GM23248 (cell line): ENCODE results near the gene SETX. TPM values are rescaled to one million over a fixed set of nuclear protein-coding genes. Genes with fewer than 3 reads are reported as not detected.

Experiments
- DNase-seq: peaks from one replicate; pipeline ENCODE4 v3.0.0-alpha.2; 2015
- H2AFZ ChIP-seq: fragments of 200-600 bp; sonication (generic); 2 replicates; pipeline ENCODE4 v1.6.1; 2016; ENCODE audit warnings: antibody characterized with exemption
- H3F3A ChIP-seq: fragments of 200-600 bp; sonication (generic); 2 replicates; pipeline ENCODE4 v1.6.1; 2016; ENCODE audit warnings: mild to moderate bottlenecking, antibody characterized with exemption, mixed run types; ENCODE audit not compliant: insufficient read depth
- H3K27ac ChIP-seq: fragments of 200-600 bp; sonication (generic); 2 replicates; pipeline ENCODE4 v1.5.1; 2016; ENCODE audit warnings: mild to moderate bottlenecking
- H3K27me3 ChIP-seq: fragments of 200-600 bp; sonication (generic); replicated peaks from 2 replicates; pipeline ENCODE4 v1.6.1; 2016; ENCODE audit warnings: mild to moderate bottlenecking; ENCODE audit not compliant: insufficient read depth
- H3K36me3 ChIP-seq: fragments of 200-600 bp; sonication (generic); 2 replicates; pipeline ENCODE4 v1.6.1; 2016; ENCODE audit warnings: low read depth, mild to moderate bottlenecking
- H3K4me1 ChIP-seq: fragments of 200-600 bp; sonication (generic); 2 replicates; pipeline ENCODE4 v1.6.1; 2016; ENCODE audit warnings: mild to moderate bottlenecking; ENCODE audit not compliant: insufficient read depth
- H3K4me2 ChIP-seq: fragments of 200-600 bp; sonication (generic); one replicate; pipeline ENCODE4 v1.6.1; 2016; ENCODE audit warnings: mild to moderate bottlenecking; ENCODE audit not compliant: unreplicated experiment
- H3K4me3 ChIP-seq: fragments of 200-600 bp; sonication (generic); 2 replicates; pipeline ENCODE4 v1.5.1; 2016; ENCODE audit warnings: mild to moderate bottlenecking
- H3K79me2 ChIP-seq: fragments of 200-600 bp; sonication (generic); 2 replicates; pipeline ENCODE4 v1.6.1; 2016; ENCODE audit warnings: mild to moderate bottlenecking; ENCODE audit not compliant: insufficient read depth
- H3K9ac ChIP-seq: fragments of 200-600 bp; sonication (generic); 2 replicates; pipeline ENCODE4 v1.6.1; 2016; ENCODE audit warnings: mild to moderate bottlenecking
- H3K9me2 ChIP-seq: fragments of 200-600 bp; sonication (generic); 2 replicates; pipeline ENCODE4 v1.6.1; 2016; ENCODE audit warnings: mixed run types, mild to moderate bottlenecking, moderate library complexity; ENCODE audit not compliant: insufficient read depth
- H3K9me3 ChIP-seq: fragments of 200-600 bp; sonication (generic); one replicate; pipeline ENCODE4 v1.6.1; 2017; ENCODE audit warnings: low read depth
- H4K20me1 ChIP-seq: fragments of 200-600 bp; sonication (generic); 2 replicates; pipeline ENCODE4 v1.6.0; 2016; ENCODE audit not compliant: insufficient read depth
- EZH2 ChIP-seq: fragments of 200-600 bp; sonication (generic); IDR thresholded peaks from 2 replicates; pipeline ENCODE4 v1.6.1; 2018; ENCODE audit warnings: antibody characterized with exemption, mild to moderate bottlenecking; ENCODE audit not compliant: insufficient read depth, poor library complexity, severe bottlenecking
- EZH2phosphoT487 ChIP-seq: fragments of 200-600 bp; sonication (generic); IDR thresholded peaks from 2 replicates; pipeline ENCODE4 v1.6.1; 2018; ENCODE audit warnings: antibody characterized with exemption, moderate library complexity, mild to moderate bottlenecking, low read depth; ENCODE audit not compliant: insufficient read depth
- WGBS, 2 experiments: methylation state at CpG; one replicate each; pipeline ENCODE4 v1.1.6; 2015 to 2017; ENCODE audit warnings: low lambda C conversion rate in 2 of 2, low coverage in 1 of 2; ENCODE audit errors: missing lambda C conversion rate in 2 of 2; 5-methylcytosine and 5-hydroxymethylcytosine counted together
- in situ Hi-C: fragments of 300-500 bp; cut with MboI; formaldehyde crosslinking; loops from 2 replicates; pipeline ENCODE4 v1.15.0; 2020
- polyA plus RNA-seq: library from polyadenylated mRNA; unstranded; fragments of >200 nt; fragmentation: Nextera tagmentation; extraction: Ambion mirVana; gene quantifications from 2 replicates; pipeline ENCODE4 v1.2.1, GENCODE V29; 2016
- total RNA-seq: library from RNA; depleted of rRNA; stranded (reverse); fragments of >200 nt; shearing (Covaris generic); gene quantifications from 2 replicates; pipeline ENCODE4 v1.2.3, GENCODE V29; 2014; rRNA removed

Gene SETX, protein sequence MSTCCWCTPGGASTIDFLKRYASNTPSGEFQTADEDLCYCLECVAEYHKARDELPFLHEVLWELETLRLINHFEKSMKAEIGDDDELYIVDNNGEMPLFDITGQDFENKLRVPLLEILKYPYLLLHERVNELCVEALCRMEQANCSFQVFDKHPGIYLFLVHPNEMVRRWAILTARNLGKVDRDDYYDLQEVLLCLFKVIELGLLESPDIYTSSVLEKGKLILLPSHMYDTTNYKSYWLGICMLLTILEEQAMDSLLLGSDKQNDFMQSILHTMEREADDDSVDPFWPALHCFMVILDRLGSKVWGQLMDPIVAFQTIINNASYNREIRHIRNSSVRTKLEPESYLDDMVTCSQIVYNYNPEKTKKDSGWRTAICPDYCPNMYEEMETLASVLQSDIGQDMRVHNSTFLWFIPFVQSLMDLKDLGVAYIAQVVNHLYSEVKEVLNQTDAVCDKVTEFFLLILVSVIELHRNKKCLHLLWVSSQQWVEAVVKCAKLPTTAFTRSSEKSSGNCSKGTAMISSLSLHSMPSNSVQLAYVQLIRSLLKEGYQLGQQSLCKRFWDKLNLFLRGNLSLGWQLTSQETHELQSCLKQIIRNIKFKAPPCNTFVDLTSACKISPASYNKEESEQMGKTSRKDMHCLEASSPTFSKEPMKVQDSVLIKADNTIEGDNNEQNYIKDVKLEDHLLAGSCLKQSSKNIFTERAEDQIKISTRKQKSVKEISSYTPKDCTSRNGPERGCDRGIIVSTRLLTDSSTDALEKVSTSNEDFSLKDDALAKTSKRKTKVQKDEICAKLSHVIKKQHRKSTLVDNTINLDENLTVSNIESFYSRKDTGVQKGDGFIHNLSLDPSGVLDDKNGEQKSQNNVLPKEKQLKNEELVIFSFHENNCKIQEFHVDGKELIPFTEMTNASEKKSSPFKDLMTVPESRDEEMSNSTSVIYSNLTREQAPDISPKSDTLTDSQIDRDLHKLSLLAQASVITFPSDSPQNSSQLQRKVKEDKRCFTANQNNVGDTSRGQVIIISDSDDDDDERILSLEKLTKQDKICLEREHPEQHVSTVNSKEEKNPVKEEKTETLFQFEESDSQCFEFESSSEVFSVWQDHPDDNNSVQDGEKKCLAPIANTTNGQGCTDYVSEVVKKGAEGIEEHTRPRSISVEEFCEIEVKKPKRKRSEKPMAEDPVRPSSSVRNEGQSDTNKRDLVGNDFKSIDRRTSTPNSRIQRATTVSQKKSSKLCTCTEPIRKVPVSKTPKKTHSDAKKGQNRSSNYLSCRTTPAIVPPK (N-terminal part only)
- total RNA-seq (47.3 and 65.3 TPM in 2 replicates), polyA plus RNA-seq (14.3 and 15.6 TPM in 2 replicates)

DNA sequence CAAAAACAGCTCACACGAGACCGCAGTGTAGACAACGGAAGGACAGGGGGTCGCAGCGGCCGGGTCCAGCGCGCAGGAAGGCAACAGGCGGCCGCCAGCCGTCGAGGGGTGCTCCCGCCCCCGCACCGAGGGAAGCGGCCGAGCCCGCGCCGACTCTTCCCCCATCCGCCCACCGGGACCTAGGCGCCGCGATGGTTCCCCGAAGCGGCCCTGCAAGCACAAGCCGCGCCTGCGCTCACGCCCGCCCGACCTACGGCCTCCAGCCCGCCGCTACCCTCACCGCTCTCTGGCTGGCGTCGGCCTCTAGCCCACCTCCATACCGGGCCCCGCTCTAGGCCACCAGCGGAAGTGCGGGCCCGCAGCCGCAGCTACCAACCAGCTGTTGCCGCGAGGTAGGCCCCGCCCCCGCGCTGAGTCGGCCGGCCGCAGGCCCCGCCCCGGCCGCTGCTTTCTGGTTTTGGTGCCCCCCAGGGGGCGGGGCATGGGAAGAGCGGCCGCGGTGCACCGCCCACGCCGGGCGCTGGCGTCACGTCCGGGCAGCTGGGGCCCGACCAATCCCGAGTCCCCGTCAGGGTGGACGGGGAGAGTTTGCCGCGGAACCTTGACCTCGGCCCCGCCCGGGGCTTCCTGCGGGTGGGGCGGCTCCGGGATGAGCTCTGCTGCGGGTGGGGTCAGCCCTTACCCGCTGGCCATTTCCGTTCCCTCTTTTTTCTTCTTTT is at the start of gene SETX:
TSS of gene SETX (minus strand) at position 350 of the 719 bp plus-strand sequence. CDS start 5,558 bp downstream, outside the sequence.
- WGBS, 2 experiments: 1 to 4% methylated on average over 47 to 70 of the region's 82 CpGs

DNA sequence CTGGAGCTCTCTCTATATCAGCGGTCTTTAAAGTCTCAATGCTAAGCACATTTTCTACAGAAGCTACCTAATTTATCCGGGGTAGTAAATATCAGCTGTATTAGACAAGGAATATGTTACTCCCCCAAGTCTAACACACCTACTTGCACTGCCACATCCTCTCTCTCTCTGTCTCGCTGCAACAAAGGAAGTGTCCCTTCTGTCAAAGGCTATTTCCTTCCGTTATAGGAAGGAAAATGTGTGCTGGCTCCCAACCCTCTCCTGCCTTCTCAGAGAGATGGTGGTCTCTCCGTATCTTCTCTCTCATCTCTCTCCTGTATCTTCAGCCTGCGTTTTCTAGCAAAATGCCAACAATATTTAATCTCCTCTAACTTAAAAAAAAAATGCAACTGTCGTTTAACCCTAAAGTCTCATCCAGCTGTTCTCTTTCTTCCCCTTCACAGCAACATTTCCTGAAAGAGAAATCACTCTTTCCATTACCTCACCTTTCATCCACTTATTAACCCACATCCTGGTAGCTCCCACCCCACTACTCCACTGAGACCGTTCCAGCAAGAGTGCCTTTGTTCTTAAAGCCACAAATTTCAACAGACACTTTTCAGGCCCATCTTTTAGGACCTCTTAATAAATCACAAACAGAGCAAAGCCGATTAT is 49.6 kb upstream of the SETX start:
- H3K4me1 ChIP-seq: peaks cover 8% of the 10 kb centered on the region; the same call in 1 of the 2 replicates
- WGBS, 2 experiments: 79 to 87% methylated on average over 9 of the region's 9 CpGs
- H3F3A ChIP-seq: no peaks in the 10 kb centered on the region
- H3K9me2 ChIP-seq: no peaks in the 10 kb centered on the region
- no peak overlapping the region for H3K9ac ChIP-seq
- peaks cover 13% of the 10 kb centered on the region for H3K36me3 ChIP-seq
- no peak for TF ChIP-seq EZH2phosphoT487
- peaks cover 53% of the 10 kb centered on the region for H3K79me2 ChIP-seq
- no peak overlapping the region for H3K4me3 ChIP-seq
- no peaks in the 10 kb centered on the region for H4K20me1 ChIP-seq
- H3K27me3 ChIP-seq: no peaks in the 10 kb centered on the region; the same call in 1 of the 2 replicates
- in situ Hi-C loops: no loop called here
- DNase-seq: no peak
- no peak overlapping the region for H3K27ac ChIP-seq
- H2AFZ ChIP-seq: no peak overlapping the region
- H3K9me3 ChIP-seq: no peaks in the 10 kb centered on the region
- H3K4me2 ChIP-seq: no peak overlapping the region

More for the DNA sequence above, at the start of gene SETX:
- Histone ChIP-seq H3K4me1 (peaks cover 40% of the 10 kb centered on the region), H3K27ac (peak within 1 kb of the TSS; percentile 87), H3K79me2 (peaks cover 49% of the 10 kb centered on the region), H3K4me2 (peak within 1 kb of the TSS; percentile 99), H3F3A (peaks cover 13% of the 10 kb centered on the region; the same call in 1 of the 2 replicates), H3K27me3 (no peaks in the 10 kb centered on the region), H3K9me3 (no peaks in the 10 kb centered on the region), H3K9ac (peak within 1 kb of the TSS; percentile 95), H3K9me2 (no peaks in the 10 kb centered on the region), H4K20me1 (peaks cover 5% of the 10 kb centered on the region; the same call in 1 of the 2 replicates), H2AFZ (peak within 1 kb of the TSS; percentile 98), H3K4me3 (peak within 1 kb of the TSS; percentile 98), H3K36me3 (peaks cover 22% of the 10 kb centered on the region)
- peak; percentile 99 for DNase-seq
- in situ Hi-C loops: no loop called here
- no peak for TF ChIP-seq EZH2

DNA sequence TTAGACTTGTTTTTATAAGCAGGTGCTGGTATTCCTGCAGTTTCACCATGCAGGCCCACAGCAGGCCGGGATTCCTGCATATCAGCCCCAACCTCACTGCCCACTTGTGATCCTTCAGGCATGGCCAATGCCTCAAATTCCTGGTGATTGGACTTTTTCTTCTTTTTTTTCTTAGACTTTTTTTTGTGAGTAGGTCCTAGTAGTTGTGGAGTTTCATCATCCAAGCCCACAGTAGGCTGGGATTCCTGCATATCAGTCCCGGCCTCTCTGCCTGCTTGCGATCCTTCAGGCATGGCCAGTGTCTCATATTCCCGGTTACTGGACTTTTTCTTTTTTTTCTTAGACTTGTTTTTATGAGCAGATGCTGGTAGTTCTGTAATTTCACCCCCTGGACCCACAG is 47.0 kb upstream of the SETX start:
- Histone ChIP-seq H3K79me2 (peaks cover 53% of the 10 kb centered on the region), H3K9me2 (no peaks in the 10 kb centered on the region), H3K4me2 (no peak overlapping the region), H3K4me3 (no peak overlapping the region), H3K27me3 (no peaks in the 10 kb centered on the region), H4K20me1 (no peaks in the 10 kb centered on the region), H3K4me1 (peaks cover 8% of the 10 kb centered on the region; the same call in 1 of the 2 replicates), H3K9ac (no peak overlapping the region), H3K9me3 (no peaks in the 10 kb centered on the region), H3F3A (no peaks in the 10 kb centered on the region), H2AFZ (no peak overlapping the region), H3K36me3 (peaks cover 13% of the 10 kb centered on the region), H3K27ac (no peak overlapping the region)
- 82 to 84% methylated on average over 4 of the region's 4 CpGs for WGBS, 2 experiments
- TF ChIP-seq EZH2phosphoT487 (no peak), EZH2 (no peak)
- in situ Hi-C loops: no loop called here
- DNase-seq: no peak
